Right lobe of liver (tissue), 4 donors: ENCODE results near the gene MARCHF6.

Source experiments
- POLR2A ChIP-seq: fragments of 450-650 bp; IDR thresholded peaks from one replicate; pipeline ENCODE4 v1.6.1; 2017; ENCODE audit warnings: antibody characterized with exemption, mild to moderate bottlenecking
- TF ChIP-seq, protein P1 (sequence below), 4 donors: fragments of 200-600 bp in 3 of 4; fragments of 450-650 bp in 1 of 4; IDR thresholded peaks; one replicate each; pipeline versions ENCODE4 v1.5.1 to v1.8.0; 2016 to 2022; ENCODE audit warnings: antibody characterized with exemption in 4 of 4, mild to moderate bottlenecking in 2 of 4
- donor health status: DM: no; HTN: no; CAD: no.
- donor health status: DM: no; HTN: no; CAD: no.
- donor health status: DM: no; HTN: yes; CAD: no.

DNA sequence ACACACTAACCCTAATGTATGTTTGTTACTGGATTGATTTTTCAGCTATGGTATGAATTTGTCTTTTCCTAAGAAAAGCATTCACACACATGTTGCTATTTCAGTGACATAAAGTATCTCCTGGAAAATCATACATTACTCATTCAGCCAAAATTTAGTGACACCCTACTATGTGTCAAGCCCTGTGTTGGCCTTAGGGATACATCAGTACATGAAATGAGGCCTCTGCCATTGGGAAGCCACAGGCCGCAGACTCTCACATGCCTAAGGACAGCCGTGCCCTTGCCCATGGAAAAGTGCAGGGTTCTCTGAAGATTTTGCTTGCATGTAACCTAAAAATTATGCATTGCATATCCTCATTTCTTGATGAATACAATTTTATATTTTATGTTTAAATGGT is 5.2 kb upstream of the MARCHF6 start:
- TF ChIP-seq, protein P1, sequence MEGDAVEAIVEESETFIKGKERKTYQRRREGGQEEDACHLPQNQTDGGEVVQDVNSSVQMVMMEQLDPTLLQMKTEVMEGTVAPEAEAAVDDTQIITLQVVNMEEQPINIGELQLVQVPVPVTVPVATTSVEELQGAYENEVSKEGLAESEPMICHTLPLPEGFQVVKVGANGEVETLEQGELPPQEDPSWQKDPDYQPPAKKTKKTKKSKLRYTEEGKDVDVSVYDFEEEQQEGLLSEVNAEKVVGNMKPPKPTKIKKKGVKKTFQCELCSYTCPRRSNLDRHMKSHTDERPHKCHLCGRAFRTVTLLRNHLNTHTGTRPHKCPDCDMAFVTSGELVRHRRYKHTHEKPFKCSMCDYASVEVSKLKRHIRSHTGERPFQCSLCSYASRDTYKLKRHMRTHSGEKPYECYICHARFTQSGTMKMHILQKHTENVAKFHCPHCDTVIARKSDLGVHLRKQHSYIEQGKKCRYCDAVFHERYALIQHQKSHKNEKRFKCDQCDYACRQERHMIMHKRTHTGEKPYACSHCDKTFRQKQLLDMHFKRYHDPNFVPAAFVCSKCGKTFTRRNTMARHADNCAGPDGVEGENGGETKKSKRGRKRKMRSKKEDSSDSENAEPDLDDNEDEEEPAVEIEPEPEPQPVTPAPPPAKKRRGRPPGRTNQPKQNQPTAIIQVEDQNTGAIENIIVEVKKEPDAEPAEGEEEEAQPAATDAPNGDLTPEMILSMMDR (IDR thresholded peaks at IDR 0.05): no peak
- TF ChIP-seq POLR2A: no peak
